Trophoblast cell (in vitro differentiated cells and primary cell): Measurements from ENCODE around the gene NEGR1.
A peak's percentile ranks its signal among the peaks of the same experiment; 100 is the strongest.

Experiments
- DNase-seq, 2 donors: peaks; one replicate each; pipeline ENCODE4 v3.0.0-alpha.2; 2016
- H2AFZ ChIP-seq: 2 replicates; pipeline ENCODE4 v1.6.1; 2013; ENCODE audit warnings: low read length, moderate library complexity, mild to moderate bottlenecking; ENCODE audit not compliant: insufficient read depth, poor library complexity
- H2AK5ac ChIP-seq: 2 replicates; pipeline ENCODE4 v1.6.1; 2013; ENCODE audit warnings: mild to moderate bottlenecking, low read length
- H2BK120ac ChIP-seq: 2 replicates; pipeline ENCODE4 v1.6.1; 2013; ENCODE audit warnings: low read length, mild to moderate bottlenecking, moderate library complexity; ENCODE audit not compliant: insufficient read depth, poor library complexity
- H2BK12ac ChIP-seq: 2 replicates; pipeline ENCODE4 v1.6.1; 2013; ENCODE audit warnings: mild to moderate bottlenecking, low read length, moderate library complexity
- H2BK5ac ChIP-seq: 2 replicates; pipeline ENCODE4 v1.6.1; 2013; ENCODE audit warnings: low read length, low read depth, moderate library complexity, mild to moderate bottlenecking; ENCODE audit not compliant: poor library complexity
- H3K14ac ChIP-seq: 2 replicates; pipeline ENCODE4 v1.6.1; 2013; ENCODE audit warnings: mild to moderate bottlenecking, low read length
- H3K18ac ChIP-seq: 2 replicates; pipeline ENCODE4 v1.6.1; 2013; ENCODE audit warnings: mild to moderate bottlenecking, low read length
- H3K23ac ChIP-seq: 2 replicates; pipeline ENCODE4 v1.6.1; 2013; ENCODE audit warnings: low read length
- H3K27ac ChIP-seq: 2 replicates; pipeline ENCODE4 v1.5.1; 2013; ENCODE audit warnings: low read depth, mild to moderate bottlenecking, inconsistent platforms, low read length, moderate library complexity
- H3K27me3 ChIP-seq: 2 replicates; pipeline ENCODE4 v1.6.1; 2013; ENCODE audit warnings: inconsistent platforms, mild to moderate bottlenecking, low read length, moderate library complexity; ENCODE audit not compliant: insufficient read depth
- H3K36me3 ChIP-seq, 2 experiments: 1 replicate in 1 of 2; 2 replicates in 1 of 2; pipeline ENCODE4 v1.6.1; 2013; ENCODE audit warnings: low read length in 2 of 2, mild to moderate bottlenecking in 2 of 2, moderate library complexity in 1 of 2; ENCODE audit not compliant: insufficient read depth in 2 of 2, control insufficient read depth in 1 of 2
- H3K4ac ChIP-seq: 2 replicates; pipeline ENCODE4 v1.6.1; 2013; ENCODE audit warnings: low read depth, mild to moderate bottlenecking, low read length, moderate library complexity
- H3K4me1 ChIP-seq, 2 experiments: 1 replicate in 1 of 2; 2 replicates in 1 of 2; pipeline ENCODE4 v1.6.1; 2013; ENCODE audit warnings: low read length in 2 of 2, mild to moderate bottlenecking in 2 of 2, moderate library complexity in 1 of 2; ENCODE audit not compliant: insufficient read depth in 2 of 2, control insufficient read depth in 1 of 2
- H3K4me2 ChIP-seq: 2 replicates; pipeline ENCODE4 v1.6.1; 2013; ENCODE audit warnings: inconsistent platforms, mild to moderate bottlenecking, low read length, moderate library complexity
- H3K4me3 ChIP-seq: 2 replicates; pipeline ENCODE4 v1.5.1; 2013; ENCODE audit warnings: mild to moderate bottlenecking, low read depth, low read length, inconsistent platforms
- H3K79me1 ChIP-seq: one replicate; pipeline ENCODE4 v1.6.1; 2013; ENCODE audit warnings: low read length
- H3K79me2 ChIP-seq: 2 replicates; pipeline ENCODE4 v1.6.1; 2013; ENCODE audit warnings: low read length, mild to moderate bottlenecking; ENCODE audit not compliant: control insufficient read depth, insufficient read depth, poor library complexity
- H3K9ac ChIP-seq: 2 replicates; pipeline ENCODE4 v1.6.1; 2013; ENCODE audit warnings: mild to moderate bottlenecking, low read length
- H3K9me3 ChIP-seq: 2 replicates; pipeline ENCODE4 v1.6.1; 2013; ENCODE audit warnings: low read depth, mild to moderate bottlenecking, control low read depth, inconsistent platforms, low read length; ENCODE audit not compliant: insufficient read depth
- H4K12ac ChIP-seq: 2 replicates; pipeline ENCODE4 v1.6.1; 2013; ENCODE audit warnings: low read depth, mild to moderate bottlenecking, low read length, moderate library complexity
- H4K8ac ChIP-seq: 2 replicates; pipeline ENCODE4 v1.6.1; 2013; ENCODE audit warnings: low read depth, mild to moderate bottlenecking, low read length, moderate library complexity
- H4K91ac ChIP-seq: one replicate; pipeline ENCODE4 v1.6.1; 2013; ENCODE audit warnings: low read depth, mild to moderate bottlenecking, low read length, moderate library complexity
- WGBS: extraction: QIAGEN DNeasy Blood & Tissue Kit; methylation state at CpG from one replicate; pipeline ENCODE4 v1.1.7; 2013; ENCODE audit warnings: missing lambda C conversion rate; ENCODE audit not compliant: insufficient read length, insufficient coverage; ENCODE audit errors: extremely low coverage; 5-methylcytosine and 5-hydroxymethylcytosine counted together

Gene NEGR1

DNA sequence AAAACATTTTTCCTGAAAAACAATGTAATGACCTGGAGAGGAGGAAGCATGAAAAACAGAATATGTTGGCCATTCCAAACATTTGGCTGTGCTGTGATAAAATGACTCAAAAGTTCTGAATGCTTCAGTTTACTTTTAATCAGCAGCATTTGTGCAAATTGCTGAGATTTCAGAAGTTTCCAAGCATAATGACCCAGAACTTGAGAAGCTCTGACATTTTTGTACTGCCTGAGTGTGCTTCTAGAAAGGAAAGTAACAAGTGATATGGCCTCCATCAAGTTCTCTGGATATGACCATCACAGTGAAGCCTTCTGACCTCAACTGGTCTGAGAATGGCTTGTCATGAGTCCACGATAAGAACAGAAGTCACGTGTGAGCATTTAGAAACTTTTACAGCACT lies 918.1 kb downstream of the NEGR1 start:
- no peaks in the 10 kb centered on the region for H3K27me3 ChIP-seq

DNA sequence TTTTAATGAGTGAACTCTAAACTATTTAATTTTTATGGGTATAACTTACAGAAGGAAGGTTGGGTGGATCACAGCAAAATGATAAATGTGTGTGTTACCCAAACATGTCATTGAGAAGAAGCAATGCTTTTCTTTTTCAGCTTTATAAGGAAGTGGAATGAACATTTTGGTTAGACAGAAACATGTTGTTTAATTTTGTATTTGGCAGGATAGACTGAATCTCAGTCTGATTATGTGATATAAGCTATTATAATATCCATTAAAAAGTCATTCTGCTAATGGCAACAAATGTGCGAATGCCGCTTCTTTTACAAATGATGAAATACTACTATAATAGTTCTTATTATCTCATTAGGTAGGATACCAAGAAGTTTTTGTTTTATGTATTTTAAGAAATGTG lies 919.6 kb downstream of the NEGR1 start:
- H3K23ac ChIP-seq, result no peak overlapping the region
- no peaks in the 10 kb centered on the region for H3K36me3 ChIP-seq
- no peaks in the 10 kb centered on the region for H3K9me3 ChIP-seq
- DNase-seq, result no peak
- no CpG with 5 or more reads among the region's 2 CpGs for WGBS
- no peak overlapping the region for H2BK120ac ChIP-seq
- H2AFZ ChIP-seq, result no peak overlapping the region
- no peak overlapping the region for H4K8ac ChIP-seq
- H2AK5ac ChIP-seq, result no peak overlapping the region
- H3K4me2 ChIP-seq, result no peak overlapping the region
- H4K91ac ChIP-seq, result no peak overlapping the region
- H3K79me2 ChIP-seq, result no peaks in the 10 kb centered on the region
- no peak overlapping the region for H3K4ac ChIP-seq
- no peak overlapping the region for H3K9ac ChIP-seq
- H3K14ac ChIP-seq, result no peak overlapping the region
- no peak overlapping the region for H4K12ac ChIP-seq
- H3K27ac ChIP-seq, result no peak overlapping the region
- H2BK5ac ChIP-seq, result no peak overlapping the region
- H3K27me3 ChIP-seq, result no peaks in the 10 kb centered on the region
- H3K4me3 ChIP-seq, result no peak overlapping the region
- H2BK12ac ChIP-seq, result no peak overlapping the region
- H3K4me1 ChIP-seq, result no peaks in the 10 kb centered on the region
- no peak overlapping the region for H3K18ac ChIP-seq
- H3K79me1 ChIP-seq, result no peaks in the 10 kb centered on the region

More for the DNA sequence above, 918.1 kb downstream of the NEGR1 start:
- Histone ChIP-seq H3K79me2 (no peaks in the 10 kb centered on the region), H4K8ac (no peak overlapping the region), H4K12ac (no peak overlapping the region), H3K79me1 (no peaks in the 10 kb centered on the region), H3K27ac (no peak overlapping the region), H2BK5ac (no peak overlapping the region), H3K4me1 (no peaks in the 10 kb centered on the region), H2AK5ac (no peak overlapping the region), H3K23ac (no peak overlapping the region), H2AFZ (no peak overlapping the region), H3K4me3 (no peak overlapping the region), H3K9ac (no peak overlapping the region), H2BK12ac (no peak overlapping the region), H4K91ac (no peak overlapping the region), H3K4ac (no peak overlapping the region), H3K18ac (no peak overlapping the region), H3K14ac (no peak overlapping the region), H3K9me3 (no peaks in the 10 kb centered on the region), H3K36me3 (no peaks in the 10 kb centered on the region), H3K4me2 (no peak overlapping the region), H2BK120ac (no peak overlapping the region)
- DNase-seq, result peak in 1 of 2 donors; percentile 55
- WGBS, result no CpG with 5 or more reads among the region's 2 CpGs

DNA sequence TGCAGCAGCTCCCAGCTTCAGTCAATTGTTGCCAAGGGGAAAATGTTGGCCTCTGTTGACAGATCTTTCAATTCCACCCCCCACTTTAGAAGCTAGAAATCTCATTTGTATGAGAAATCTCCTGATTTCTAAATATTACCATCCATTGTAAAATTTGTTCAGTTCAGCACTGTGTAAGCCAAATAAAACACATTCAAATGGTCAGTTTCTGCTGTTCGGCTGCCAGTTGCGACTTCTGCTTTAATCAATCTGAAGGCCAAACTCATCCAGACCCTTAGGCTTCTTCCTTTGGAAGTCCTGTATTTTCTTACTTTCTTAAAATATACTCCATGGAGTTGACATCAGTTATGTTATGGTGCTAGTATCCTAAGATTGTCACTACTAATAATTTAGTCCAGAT lies 920.3 kb downstream of the NEGR1 start:
- Histone ChIP-seq H2AFZ (no peak overlapping the region), H2BK12ac (no peak overlapping the region), H3K9ac (no peak overlapping the region), H3K9me3 (no peaks in the 10 kb centered on the region), H3K27ac (no peak overlapping the region), H3K4ac (no peak overlapping the region), H3K14ac (no peak overlapping the region), H2BK120ac (no peak overlapping the region), H4K12ac (no peak overlapping the region), H3K79me2 (no peaks in the 10 kb centered on the region), H2BK5ac (no peak overlapping the region), H3K36me3 (no peaks in the 10 kb centered on the region), H3K23ac (no peak overlapping the region), H2AK5ac (no peak overlapping the region), H3K79me1 (no peaks in the 10 kb centered on the region), H4K91ac (no peak overlapping the region), H3K18ac (no peak overlapping the region), H3K27me3 (no peaks in the 10 kb centered on the region), H3K4me2 (no peak overlapping the region), H4K8ac (no peak overlapping the region), H3K4me3 (no peak overlapping the region), H3K4me1 (no peaks in the 10 kb centered on the region)
- no peak for DNase-seq
- no CpG with 5 or more reads among the region's 2 CpGs for WGBS

DNA sequence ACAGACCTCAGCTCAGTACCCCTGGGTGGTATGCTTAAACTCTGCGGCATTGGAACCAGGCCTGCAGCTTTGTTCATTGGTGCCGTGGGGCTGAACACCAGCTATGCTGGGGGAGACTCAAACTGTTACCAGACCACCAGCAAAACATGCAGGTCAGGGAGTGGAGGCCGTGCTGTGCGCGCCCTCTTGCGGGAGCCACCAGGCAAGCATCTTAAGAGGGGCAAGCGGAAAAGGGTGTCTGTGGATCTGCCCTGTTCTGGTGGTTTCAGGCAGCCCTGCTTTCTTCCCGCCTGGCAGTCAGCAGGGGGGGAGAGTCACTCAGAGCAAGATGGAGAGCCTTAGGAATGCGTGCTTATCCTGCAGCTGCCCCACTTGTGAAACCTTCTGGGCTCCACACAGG lies 924.6 kb downstream of the NEGR1 start:
- H3K18ac ChIP-seq, result no peak overlapping the region
- H3K4ac ChIP-seq, result no peak overlapping the region
- no peak overlapping the region for H3K27ac ChIP-seq
- DNase-seq, result peak; percentile 5 to 12
- no peak overlapping the region for H2AK5ac ChIP-seq
- no peak overlapping the region for H2AFZ ChIP-seq
- no peaks in the 10 kb centered on the region for H3K9me3 ChIP-seq
- no peak overlapping the region for H3K9ac ChIP-seq
- H3K79me2 ChIP-seq, result no peaks in the 10 kb centered on the region
- no peak overlapping the region for H3K4me3 ChIP-seq
- H2BK5ac ChIP-seq, result no peak overlapping the region
- no peak overlapping the region for H3K4me2 ChIP-seq
- no peaks in the 10 kb centered on the region for H3K27me3 ChIP-seq
- no peak overlapping the region for H4K12ac ChIP-seq
- no peak overlapping the region for H4K91ac ChIP-seq
- no peaks in the 10 kb centered on the region for H3K4me1 ChIP-seq
- no peaks in the 10 kb centered on the region for H3K79me1 ChIP-seq
- no peak overlapping the region for H2BK12ac ChIP-seq
- no peak overlapping the region for H3K23ac ChIP-seq
- no peak overlapping the region for H3K14ac ChIP-seq
- H3K36me3 ChIP-seq, result no peaks in the 10 kb centered on the region
- H4K8ac ChIP-seq, result no peak overlapping the region
- WGBS, result no CpG with 5 or more reads among the region's 9 CpGs
- H2BK120ac ChIP-seq, result no peak overlapping the region
